HFF-Myc (cell line): Measurements from ENCODE around the gene TRIM15.
"Not testable (repeated sequence)": the region's sequence is repeated elsewhere in the genome, so short reads cannot be mapped to it uniquely, and the experiment has no call there.

Source experiments
- DNase-seq: peaks from one replicate; pipeline ENCODE4 v3.0.0-alpha.2; 2011; ENCODE audit warnings: low read depth; ENCODE audit errors: extremely low read depth
- H3K4me3 ChIP-seq: replicated peaks from 2 replicates; pipeline ENCODE4 v1.5.1; 2011; ENCODE audit warnings: low read depth, mild to moderate bottlenecking, control low read depth, low read length
- TF ChIP-seq, protein P1 (sequence below): IDR thresholded peaks from 2 replicates; pipeline ENCODE4 v1.5.1; 2012; ENCODE audit warnings: mild to moderate bottlenecking, low read depth, low read length, control low read depth; ENCODE audit errors: missing control alignments

Gene TRIM15

GRCh38 chr6:30163918-30164654 lies 740 bp downstream of the TRIM15 start:
- no peak for DNase-seq
- no peak overlapping the region for H3K4me3 ChIP-seq
- TF ChIP-seq, protein P1, sequence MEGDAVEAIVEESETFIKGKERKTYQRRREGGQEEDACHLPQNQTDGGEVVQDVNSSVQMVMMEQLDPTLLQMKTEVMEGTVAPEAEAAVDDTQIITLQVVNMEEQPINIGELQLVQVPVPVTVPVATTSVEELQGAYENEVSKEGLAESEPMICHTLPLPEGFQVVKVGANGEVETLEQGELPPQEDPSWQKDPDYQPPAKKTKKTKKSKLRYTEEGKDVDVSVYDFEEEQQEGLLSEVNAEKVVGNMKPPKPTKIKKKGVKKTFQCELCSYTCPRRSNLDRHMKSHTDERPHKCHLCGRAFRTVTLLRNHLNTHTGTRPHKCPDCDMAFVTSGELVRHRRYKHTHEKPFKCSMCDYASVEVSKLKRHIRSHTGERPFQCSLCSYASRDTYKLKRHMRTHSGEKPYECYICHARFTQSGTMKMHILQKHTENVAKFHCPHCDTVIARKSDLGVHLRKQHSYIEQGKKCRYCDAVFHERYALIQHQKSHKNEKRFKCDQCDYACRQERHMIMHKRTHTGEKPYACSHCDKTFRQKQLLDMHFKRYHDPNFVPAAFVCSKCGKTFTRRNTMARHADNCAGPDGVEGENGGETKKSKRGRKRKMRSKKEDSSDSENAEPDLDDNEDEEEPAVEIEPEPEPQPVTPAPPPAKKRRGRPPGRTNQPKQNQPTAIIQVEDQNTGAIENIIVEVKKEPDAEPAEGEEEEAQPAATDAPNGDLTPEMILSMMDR = no peak

GRCh38 chr6:30164714-30165113 lies 1.4 kb downstream of the TRIM15 start:
- TF ChIP-seq, protein P1 = no peak
- no peak for DNase-seq
- no peak overlapping the region for H3K4me3 ChIP-seq

DNA sequence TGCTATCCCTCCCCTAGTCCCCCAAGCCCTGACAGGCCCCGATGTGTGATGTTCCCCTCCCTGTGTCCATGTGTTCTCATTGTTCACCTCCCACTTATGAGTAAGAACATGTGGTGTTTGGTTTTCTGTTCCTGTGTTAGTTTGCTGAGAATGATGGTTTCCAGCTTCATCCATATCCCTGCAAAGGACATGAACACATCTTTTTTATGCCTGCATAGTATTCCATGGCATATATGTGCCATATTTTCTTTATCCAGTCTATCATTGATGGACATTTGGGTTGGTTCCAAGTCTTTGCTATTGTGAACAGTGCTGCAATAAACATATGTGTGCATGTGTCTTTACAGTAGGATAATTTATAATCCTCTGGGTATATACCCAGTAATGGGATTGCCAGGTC lies 1.9 kb downstream of the TRIM15 start:
- H3K4me3 ChIP-seq, DNase-seq: not testable (repeated sequence)

- DNase-seq = no peak
- no peak overlapping the region for H3K4me3 ChIP-seq
- TF ChIP-seq, protein P1 = no peak
Measured at GRCh38 chr6:30167101-30167500, 3.8 kb downstream of the TRIM15 start.

- no peak overlapping the region for H3K4me3 ChIP-seq
- TF ChIP-seq, protein P1 = no peak
- no peak for DNase-seq
Measured at GRCh38 chr6:30168741-30169140, 5.4 kb downstream of the TRIM15 start.

GRCh38 chr6:30169658-30170614 lies 6.6 kb downstream of the TRIM15 start:
- peak; percentile 32 for DNase-seq

More at GRCh38 chr6:30169658-30170614, 6.6 kb downstream of the TRIM15 start:
- TF ChIP-seq, protein P1 = peak; percentile 79
- H3K4me3 ChIP-seq = no peak overlapping the region
